NB4 (cell line): Measurements from ENCODE around the gene GPR141.

Experiments used
- CTCF ChIP-seq: IDR thresholded peaks from one replicate; pipeline ENCODE4 v1.5.1; 2012; ENCODE audit warnings: low read depth, low read length
- MAX ChIP-seq: IDR thresholded peaks from 2 replicates; pipeline ENCODE4 v1.6.1; 2011; ENCODE audit warnings: low read depth, low read length
- MYC ChIP-seq: IDR thresholded peaks from 2 replicates; pipeline ENCODE4 v1.6.1; 2011; ENCODE audit warnings: low read depth, low read length
- POLR2A ChIP-seq: IDR thresholded peaks from 2 replicates; pipeline ENCODE4 v1.6.1; 2011; ENCODE audit warnings: mild to moderate bottlenecking; ENCODE audit not compliant: insufficient read length; ENCODE audit errors: extremely low read depth

- TF ChIP-seq CTCF (no peak), MYC (no peak), POLR2A (no peak), MAX (0 out of 2 replicates have a peak, but pooled peaks have one; percentile 11)
These were observed 13.7 kb upstream of the GPR141 start for GRCh38 chr7:37669818-37670217.
